T1000 (cell line): Measurements from ENCODE around the gene IGFALS.
"Not testable (repeated sequence)": the region's sequence is repeated elsewhere in the genome, so short reads cannot be mapped to it uniquely, and the experiment has no call there.

Source experiments
- DNase-seq: peaks from one replicate; lab custom pipeline; 2025; ENCODE audit warnings: mixed read lengths; lab: John Stamatoyannopoulos, UW

IGFALS gene

GRCh38 chr16:1818204-1818872, 24.8 kb upstream of the IGFALS start:
- no peak for DNase-seq

DNA sequence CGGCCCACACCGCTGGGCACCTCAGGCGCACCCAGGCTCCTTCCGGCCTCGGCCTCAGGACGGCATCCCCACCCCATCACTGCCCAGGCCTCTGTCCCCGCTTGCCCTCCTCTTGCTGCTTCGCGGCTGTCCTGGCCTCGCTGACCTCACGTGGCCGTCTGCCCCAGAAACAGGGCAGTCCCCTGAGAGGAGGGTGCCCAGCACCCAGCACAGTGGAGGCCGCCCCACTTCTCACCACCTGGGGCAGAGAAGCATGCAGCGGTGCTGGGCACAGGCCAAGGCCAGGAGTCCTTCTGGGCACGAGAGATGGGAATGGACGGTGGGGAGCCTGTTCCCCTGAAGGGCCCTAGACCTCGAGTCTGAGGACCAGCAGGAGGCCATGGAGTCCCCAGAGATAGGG, 24.2 kb upstream of the IGFALS start:
- no peak for DNase-seq

- no peak for DNase-seq
Measured at GRCh38 chr16:1817276-1817589, 23.7 kb upstream of the IGFALS start.

- DNase-seq = no peak
Measured at GRCh38 chr16:1816396-1817275, 23.1 kb upstream of the IGFALS start.

- DNase-seq = no peak
Measured at GRCh38 chr16:1815461-1815860, 22.0 kb upstream of the IGFALS start.

- no peak for DNase-seq
Measured at GRCh38 chr16:1812732-1813163, 19.2 kb upstream of the IGFALS start.

GRCh38 chr16:1810536-1810935, 17.0 kb upstream of the IGFALS start:
- DNase-seq = no peak

DNA sequence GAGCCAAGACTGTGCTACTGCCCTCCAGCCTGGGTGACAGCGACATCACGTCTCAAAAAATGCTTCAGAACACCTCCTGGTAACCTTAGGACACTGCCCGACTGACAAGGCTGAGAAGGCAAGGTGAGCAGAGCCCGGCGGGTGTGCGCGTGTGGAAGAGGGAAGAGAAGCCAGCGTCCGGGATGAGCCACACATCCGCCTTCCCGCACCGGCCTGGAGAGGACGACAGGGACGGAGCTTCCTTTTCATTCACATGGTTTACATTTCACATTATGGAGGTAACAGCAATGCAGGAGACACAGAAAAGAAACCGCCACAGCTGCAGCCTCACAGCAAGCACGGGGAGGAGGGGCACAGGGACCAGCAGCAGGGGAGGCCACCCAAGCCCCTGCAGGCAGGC, 16.6 kb upstream of the IGFALS start:
- no peak for DNase-seq

GRCh38 chr16:1809281-1809801, 15.8 kb upstream of the IGFALS start:
- DNase-seq = no peak

GRCh38 chr16:1808691-1809090, 15.2 kb upstream of the IGFALS start:
- DNase-seq = no peak

- DNase-seq = no peak
Measured at GRCh38 chr16:1807626-1808025, 14.1 kb upstream of the IGFALS start.

- no peak for DNase-seq
Measured at GRCh38 chr16:1800701-1801100, 7.2 kb upstream of the IGFALS start.

GRCh38 chr16:1799263-1799662, 5.8 kb upstream of the IGFALS start:
- not testable (repeated sequence) for DNase-seq

- no peak for DNase-seq
Measured at GRCh38 chr16:1794908-1795666, 1.6 kb upstream of the IGFALS start.

DNA sequence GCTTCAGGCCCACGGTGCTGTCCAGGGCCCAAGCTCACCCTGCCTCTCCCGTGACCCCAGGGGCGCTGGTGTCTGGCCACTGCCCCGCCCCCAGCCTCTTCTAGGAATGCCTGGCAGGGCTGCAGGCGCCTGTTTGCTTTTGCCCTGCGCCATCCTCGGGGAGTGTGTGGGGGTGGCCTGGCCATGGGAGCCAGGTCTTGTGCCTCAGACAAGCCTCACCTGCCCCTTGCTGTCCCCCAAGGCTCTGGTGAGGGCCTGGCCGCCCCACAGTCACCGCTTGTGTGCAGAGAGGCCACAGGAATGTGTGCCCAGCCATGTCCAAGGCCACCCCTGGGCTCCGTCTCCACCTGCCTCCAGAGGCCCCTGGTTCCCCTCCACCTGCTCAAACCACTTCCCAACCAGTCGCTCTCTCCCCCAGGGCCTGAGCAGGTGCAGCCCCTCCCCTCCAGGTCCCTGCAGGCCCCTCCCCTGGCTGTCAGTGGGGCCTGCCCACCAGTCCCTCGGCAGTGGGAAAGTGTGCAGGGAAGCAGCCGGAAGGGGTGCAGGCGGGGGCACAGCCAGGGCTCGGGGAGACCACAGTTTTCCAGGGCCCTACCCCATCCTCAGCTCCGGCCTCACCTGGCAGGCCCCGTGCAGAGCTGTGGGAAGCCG, 841 bp upstream of the IGFALS start:
- DNase-seq = no peak

DNA sequence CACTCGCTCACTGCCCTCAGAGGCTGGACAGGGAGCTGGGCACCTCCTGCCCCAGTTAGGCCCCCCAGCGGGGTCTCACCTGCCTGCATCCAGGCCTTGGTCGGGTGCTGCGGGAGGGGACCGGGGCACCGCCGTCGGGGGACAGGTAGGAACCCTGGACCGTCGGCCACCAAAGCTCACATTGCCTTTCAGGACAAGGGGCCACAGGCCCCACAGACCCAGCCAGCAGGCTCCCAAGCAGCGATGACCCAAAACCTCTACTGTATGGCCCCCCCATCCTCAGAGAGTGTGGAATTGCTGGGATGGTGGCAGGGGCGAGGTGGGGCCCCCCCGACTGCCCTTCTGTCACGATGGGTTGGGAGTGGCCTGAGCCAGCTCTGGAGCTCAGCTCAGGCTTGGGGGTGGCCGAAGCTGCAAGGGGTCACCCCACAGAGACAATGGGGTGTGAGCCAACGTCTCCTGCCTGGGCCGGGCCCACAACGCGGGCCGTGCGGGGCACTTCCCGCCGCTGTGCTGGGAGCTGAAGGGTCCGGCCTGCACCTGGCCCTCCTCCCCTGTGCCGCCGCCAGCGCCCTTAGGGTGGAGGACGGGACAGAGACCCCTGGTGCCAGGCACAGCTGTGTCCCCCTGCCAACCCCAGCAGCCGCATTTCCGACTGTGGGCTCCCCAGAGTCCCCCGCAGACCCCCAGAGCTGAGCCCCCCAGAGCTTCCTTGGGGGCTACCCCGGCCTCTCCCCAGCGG, 498 bp downstream of the IGFALS start:
- no peak for DNase-seq

- DNase-seq = no peak
Measured at GRCh38 chr16:1791943-1792812, 1.3 kb downstream of the IGFALS start.

DNA sequence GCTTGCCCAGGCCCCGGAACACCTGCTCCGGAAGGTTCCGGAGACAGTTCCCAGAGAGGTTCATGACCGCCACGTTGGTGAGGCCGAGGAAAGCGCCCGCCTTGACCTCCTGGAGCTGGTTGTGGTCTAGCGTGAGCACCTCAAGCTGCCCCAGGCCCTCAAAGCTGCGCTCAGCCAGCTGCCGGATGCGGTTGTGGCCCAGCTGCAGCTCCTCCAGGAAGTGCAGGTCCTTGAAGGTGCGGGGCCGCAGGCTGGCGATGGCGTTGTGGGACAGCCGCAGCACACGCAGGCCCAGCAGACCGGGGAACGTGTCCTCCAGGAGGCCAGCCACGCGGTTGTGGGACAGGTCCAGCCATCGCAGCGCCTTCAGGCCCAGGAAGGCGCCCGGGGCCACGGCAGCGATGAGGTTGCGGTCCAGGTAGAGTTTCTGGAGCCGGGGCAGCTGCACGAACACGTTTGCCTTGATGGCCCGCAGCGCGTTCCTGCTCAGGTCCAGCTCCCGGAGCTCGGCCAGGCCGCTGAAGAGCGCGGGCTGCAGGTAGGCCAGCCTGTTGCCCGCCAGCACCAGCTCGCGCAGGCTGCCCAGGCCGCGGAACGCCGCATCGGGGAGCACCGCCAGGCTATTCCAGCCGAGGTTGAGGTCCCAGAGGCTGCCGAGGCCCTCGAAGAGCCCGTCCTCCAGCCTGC, 2.1 kb downstream of the IGFALS start:
- no peak for DNase-seq

DNA sequence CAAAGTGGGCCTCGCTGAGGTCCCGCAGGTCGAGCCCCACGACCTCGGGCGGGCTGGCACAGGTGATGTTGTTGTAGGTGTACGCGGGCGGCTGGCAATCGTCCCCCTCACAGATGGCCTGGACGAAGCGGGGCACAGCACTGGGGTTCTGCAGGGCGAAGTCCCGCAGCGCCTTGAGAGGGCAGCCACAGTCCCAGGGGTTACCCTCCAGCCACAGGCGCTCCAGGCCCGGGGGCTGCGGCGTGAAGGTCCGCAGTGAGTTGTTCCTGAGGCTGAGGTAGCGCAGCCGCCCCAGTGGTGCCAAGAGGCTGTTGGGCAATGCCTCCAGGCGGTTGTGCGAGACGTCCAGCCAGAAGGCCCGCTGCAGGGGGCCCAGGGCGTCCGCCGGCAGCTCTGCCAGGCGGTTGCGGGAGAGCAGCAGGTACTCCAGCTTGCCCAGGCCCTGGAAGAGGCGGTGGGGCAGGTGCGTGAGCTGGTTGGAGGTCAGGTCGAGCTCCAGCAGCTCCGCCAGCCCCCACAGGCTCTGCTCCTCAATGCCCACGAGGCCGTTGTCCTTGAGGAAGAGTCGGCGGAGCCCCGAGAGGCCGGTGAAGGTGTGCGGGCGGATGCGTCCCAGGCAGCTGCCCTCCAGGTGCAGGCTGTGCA, 2.8 kb downstream of the IGFALS start:
- DNase-seq = no peak
